Ovary (tissue), 9 donors: Measurements from ENCODE around the gene PRPS1L1. TPM values are rescaled to one million over a fixed set of nuclear protein-coding genes. Genes with fewer than 3 reads are reported as not detected.

ENCODE experiments used
- DNase-seq, 5 donors: peaks; one replicate each; pipeline ENCODE4 v3.0.0-alpha.2; 2019 to 2020
- H3K27ac ChIP-seq, 2 donors: fragments of 200-600 bp; one replicate each; pipeline versions ENCODE4 v1.5.1 to v1.8.0; 2019 to 2022
- H3K27me3 ChIP-seq: fragments of 200-600 bp; one replicate; pipeline ENCODE4 v1.8.0; 2022
- H3K36me3 ChIP-seq: fragments of 200-600 bp; sonication (generic); one replicate; pipeline ENCODE4 v1.5.1; 2019
- H3K4me1 ChIP-seq: one replicate; pipeline ENCODE4 v1.8.1; 2013; ENCODE audit warnings: mild to moderate bottlenecking, moderate library complexity; ENCODE audit not compliant: insufficient read depth
- H3K4me3 ChIP-seq: fragments of 200-600 bp; sonication (generic); one replicate; pipeline ENCODE4 v1.5.1; 2017
- H3K9me3 ChIP-seq, 2 donors: fragments of 200-600 bp in 1 of 2; sonication (generic) in 1 of 2; one replicate each; pipeline versions ENCODE4 v1.5.1 to v1.8.1; 2013 to 2019; ENCODE audit warnings: mild to moderate bottlenecking in 1 of 2, moderate library complexity in 1 of 2
- EP300 ChIP-seq: sonication (generic); formaldehyde crosslinking; IDR thresholded peaks from one replicate; pipeline ENCODE4 v1.6.1; 2017; ENCODE audit warnings: antibody characterized with exemption
- POLR2A ChIP-seq: fragments of 450-650 bp; IDR thresholded peaks from one replicate; pipeline ENCODE4 v1.6.1; 2017; ENCODE audit warnings: antibody characterized with exemption, mild to moderate bottlenecking, moderate library complexity
- WGBS, 3 donors: extraction: QIAGEN DNeasy Blood & Tissue Kit in 1 of 3; methylation state at CpG; one replicate each; pipeline versions ENCODE4 v1.1.5 to v1.1.7; 2013 to 2017; 5-methylcytosine and 5-hydroxymethylcytosine counted together
- intact Hi-C, 4 donors: fragments of 100-400 bp; cut with DNase I; formaldehyde crosslinking; loops; one replicate each; pipeline versions ENCODE4 v1.11.0 to v1.15.1; 2022 to 2023
- polyA plus RNA-seq, 2 donors: library from polyadenylated mRNA; stranded (reverse); fragments of 200-250 nt in 1 of 2; fragments of 350-450 nt in 1 of 2; fragmentation: Illumina TruSeq in 1 of 2; extraction: RNeasy Lipid Tissue Mini Kit (QIAGEN cat#74804) in 1 of 2; gene quantifications; one replicate each; pipeline ENCODE4 v1.2.3, GENCODE V29; 2013 to 2014
- total RNA-seq, 7 donors: library from RNA; depleted of rRNA in 2 of 7; stranded (reverse); fragments of >200 nt in 2 of 7; fragmentation: NEBNext Ultra II Directional in 3 of 7; extraction: Animal tissue kit (Norgen Biotek cat#: 25700) in 3 of 7; gene quantifications; one replicate each; pipeline versions ENCODE4 v1.1.0 to v1.2.4, GENCODE V29; 2016 to 2023
- TF ChIP-seq, protein P1 (sequence below), 3 donors: fragments of 450-650 bp in 2 of 3; fragments of 200-600 bp in 1 of 3; IDR thresholded peaks; one replicate each; pipeline versions ENCODE4 v1.5.1 to v1.8.0; 2016 to 2022; ENCODE audit warnings: antibody characterized with exemption in 3 of 3, mild to moderate bottlenecking in 1 of 3
- donor health status: DM: no; HTN: no; CAD: no; lungs with moderate emphysema.
- donor health status: DM: no; HTN: no; CAD: no.
- donor health status: Bipolar disorder and iron deficiency.
- donor health status: DM: yes; HTN: yes; CAD: no.
- donor health status: DM: no; HTN: no; CAD: no.
- donor health status: DM: yes; HTN: yes; CAD: no.

The PRPS1L1 gene
- total and polyA plus RNA-seq, 9 donors: not detected

GRCh38 chr7:17994079-17994850, 33.4 kb downstream of the PRPS1L1 start:
- intact Hi-C loops: no loop called here
- no peak overlapping the region for H3K4me3 ChIP-seq
- H3K27ac ChIP-seq: no peak overlapping the region
- 64 to 73% (median 66%) methylated on average over 5 of the region's 5 CpGs for WGBS, 3 donors
- no peak for DNase-seq
- no peaks in the 10 kb centered on the region for H3K27me3 ChIP-seq
- H3K4me1 ChIP-seq: no peaks in the 10 kb centered on the region
- no peaks in the 10 kb centered on the region for H3K36me3 ChIP-seq
- no peak for TF ChIP-seq EP300
- TF ChIP-seq, protein P1, sequence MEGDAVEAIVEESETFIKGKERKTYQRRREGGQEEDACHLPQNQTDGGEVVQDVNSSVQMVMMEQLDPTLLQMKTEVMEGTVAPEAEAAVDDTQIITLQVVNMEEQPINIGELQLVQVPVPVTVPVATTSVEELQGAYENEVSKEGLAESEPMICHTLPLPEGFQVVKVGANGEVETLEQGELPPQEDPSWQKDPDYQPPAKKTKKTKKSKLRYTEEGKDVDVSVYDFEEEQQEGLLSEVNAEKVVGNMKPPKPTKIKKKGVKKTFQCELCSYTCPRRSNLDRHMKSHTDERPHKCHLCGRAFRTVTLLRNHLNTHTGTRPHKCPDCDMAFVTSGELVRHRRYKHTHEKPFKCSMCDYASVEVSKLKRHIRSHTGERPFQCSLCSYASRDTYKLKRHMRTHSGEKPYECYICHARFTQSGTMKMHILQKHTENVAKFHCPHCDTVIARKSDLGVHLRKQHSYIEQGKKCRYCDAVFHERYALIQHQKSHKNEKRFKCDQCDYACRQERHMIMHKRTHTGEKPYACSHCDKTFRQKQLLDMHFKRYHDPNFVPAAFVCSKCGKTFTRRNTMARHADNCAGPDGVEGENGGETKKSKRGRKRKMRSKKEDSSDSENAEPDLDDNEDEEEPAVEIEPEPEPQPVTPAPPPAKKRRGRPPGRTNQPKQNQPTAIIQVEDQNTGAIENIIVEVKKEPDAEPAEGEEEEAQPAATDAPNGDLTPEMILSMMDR (IDR thresholded peaks at IDR 0.05): no peak
- no peak for TF ChIP-seq POLR2A
- no peaks in the 10 kb centered on the region for H3K9me3 ChIP-seq

DNA sequence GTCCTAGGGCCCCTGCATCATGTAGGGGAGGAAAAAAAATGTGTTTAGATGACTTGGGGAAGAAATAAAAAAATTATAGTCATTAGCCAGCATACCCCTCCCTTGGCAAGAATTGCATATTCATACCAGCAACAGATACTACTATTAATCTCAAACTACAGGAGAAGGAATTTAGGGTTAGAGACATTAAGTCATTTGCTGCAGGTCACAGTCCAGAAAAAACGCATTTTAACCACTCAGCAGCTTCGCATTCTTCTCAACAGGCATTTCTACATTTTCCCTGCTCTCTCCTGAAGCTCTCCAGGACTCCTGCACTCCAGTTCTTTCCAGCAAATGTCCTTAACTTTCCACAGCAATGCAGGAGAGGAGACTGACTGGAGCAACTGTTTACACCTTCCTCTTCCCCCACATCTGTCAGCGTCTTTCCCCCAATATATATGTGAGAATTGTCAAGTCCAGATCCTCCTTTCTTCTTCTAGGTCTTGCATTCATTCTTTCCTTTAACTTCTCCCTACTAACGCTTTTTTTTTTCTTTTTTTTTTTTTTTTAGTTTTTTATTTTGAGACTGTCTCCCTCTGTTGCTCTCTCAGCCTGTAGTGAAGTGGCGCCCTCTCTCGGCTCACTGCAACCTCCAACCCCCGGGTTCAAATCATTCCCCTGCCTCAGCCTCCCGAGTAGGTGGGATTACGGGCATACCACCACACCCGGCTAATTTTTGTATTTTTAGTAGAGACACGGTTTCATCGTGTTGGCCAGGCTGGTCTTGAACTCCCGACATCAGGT, 35.6 kb downstream of the PRPS1L1 start:
- no peaks in the 10 kb centered on the region for H3K36me3 ChIP-seq
- TF ChIP-seq POLR2A: no peak
- TF ChIP-seq, protein P1 (IDR thresholded peaks at IDR 0.05): no peak
- no peak for TF ChIP-seq EP300
- H3K4me3 ChIP-seq: no peak overlapping the region
- H3K27me3 ChIP-seq: no peaks in the 10 kb centered on the region
- intact Hi-C loops: no loop called here
- DNase-seq: no peak
- whole genome bisulfite sequencing, 3 donors: 48 to 58% (median 49%) methylated on average over 13 of the region's 13 CpGs
- H3K9me3 ChIP-seq: no peaks in the 10 kb centered on the region
- no peaks in the 10 kb centered on the region for H3K4me1 ChIP-seq
- H3K27ac ChIP-seq: no peak overlapping the region

DNA sequence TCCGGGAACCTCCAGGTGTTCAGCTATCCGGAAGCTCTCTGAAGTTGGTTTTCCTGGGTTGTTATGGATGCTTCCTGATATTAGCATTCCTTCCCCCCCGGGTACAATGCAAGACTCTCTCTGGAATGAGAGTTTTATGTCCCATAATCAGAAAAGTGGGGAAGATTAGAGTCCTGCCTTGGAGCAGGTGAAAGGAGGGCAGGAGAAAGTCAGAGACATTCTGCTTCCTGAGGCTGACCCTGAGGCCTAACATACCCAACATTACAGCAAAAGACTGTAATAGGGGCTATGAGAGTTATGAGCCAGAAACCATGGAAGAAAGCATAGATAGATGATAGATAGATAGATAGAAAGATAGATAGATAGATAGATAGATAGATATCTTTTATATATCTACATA, 36.9 kb downstream of the PRPS1L1 start:
- Histone ChIP-seq H3K4me3 (no peak overlapping the region), H3K27ac (no peak overlapping the region), H3K36me3 (no peaks in the 10 kb centered on the region), H3K27me3 (no peaks in the 10 kb centered on the region), H3K4me1 (no peaks in the 10 kb centered on the region), H3K9me3 (no peaks in the 10 kb centered on the region)
- intact Hi-C loops: no loop called here
- no peak for DNase-seq
- TF ChIP-seq EP300 (no peak), POLR2A (no peak)
- TF ChIP-seq, protein P1 (IDR thresholded peaks at IDR 0.05): no peak
- WGBS, 3 donors: 85 to 94% (median 88%) methylated on average over 3 of the region's 3 CpGs

DNA sequence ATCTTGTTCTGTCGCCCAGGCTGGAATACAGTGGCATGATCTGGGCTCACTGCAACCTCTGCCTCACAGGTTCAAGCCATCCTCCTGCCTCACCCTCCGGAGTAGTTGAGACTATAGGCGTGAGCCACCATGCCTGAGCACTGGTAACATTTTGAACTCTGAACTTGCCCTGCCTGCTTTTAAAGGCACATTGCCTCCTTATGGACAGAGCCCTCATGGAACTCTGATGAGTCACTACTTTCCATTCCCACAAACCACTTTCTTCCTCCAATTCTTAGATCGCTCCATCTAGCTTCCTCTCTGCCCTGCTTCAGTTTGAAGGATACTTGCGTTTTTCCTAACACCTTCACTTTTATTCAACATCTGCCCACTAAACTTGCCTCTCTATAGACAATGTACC, 38.1 kb downstream of the PRPS1L1 start:
- H3K27me3 ChIP-seq: no peaks in the 10 kb centered on the region
- WGBS, 3 donors: 89 to 94% (median 92%) methylated on average over 5 of the region's 5 CpGs
- H3K4me3 ChIP-seq: no peak overlapping the region
- no peaks in the 10 kb centered on the region for H3K4me1 ChIP-seq
- DNase-seq: no peak
- H3K9me3 ChIP-seq: no peaks in the 10 kb centered on the region
- intact Hi-C loops: no loop called here
- H3K36me3 ChIP-seq: no peaks in the 10 kb centered on the region
- TF ChIP-seq POLR2A (no peak), EP300 (no peak)
- H3K27ac ChIP-seq: no peak overlapping the region

DNA sequence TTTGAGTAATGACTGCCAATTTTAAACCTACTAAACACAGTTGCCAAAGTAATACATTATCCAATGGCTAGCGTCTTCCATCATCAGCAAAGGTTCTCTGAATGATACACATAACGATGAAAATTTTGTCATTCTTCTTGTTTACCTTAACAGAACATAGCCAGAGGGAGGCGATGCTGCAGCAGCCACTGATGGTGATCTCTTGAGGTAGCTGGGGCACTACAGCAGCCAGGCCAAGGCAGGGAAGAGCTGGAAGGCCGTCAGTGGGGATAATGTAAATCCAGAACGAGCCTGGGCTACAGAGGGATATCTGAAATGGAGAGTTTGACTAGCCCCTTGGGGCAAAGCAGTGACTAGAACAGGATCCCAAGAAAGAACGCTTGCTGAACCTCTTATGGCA, 38.8 kb downstream of the PRPS1L1 start:
- no peaks in the 10 kb centered on the region for H3K9me3 ChIP-seq
- H3K36me3 ChIP-seq: no peaks in the 10 kb centered on the region
- WGBS, 3 donors: 94 to 97% (median 95%) methylated on average over 6 of the region's 6 CpGs
- H3K4me3 ChIP-seq: no peak overlapping the region
- no peaks in the 10 kb centered on the region for H3K4me1 ChIP-seq
- no peak overlapping the region for H3K27ac ChIP-seq
- TF ChIP-seq EP300 (no peak), POLR2A (no peak)
- TF ChIP-seq, protein P1 (IDR thresholded peaks at IDR 0.05): no peak
- DNase-seq: no peak
- H3K27me3 ChIP-seq: no peaks in the 10 kb centered on the region
- intact Hi-C loops: no loop called here
